Fibroblast of villous mesenchyme (primary cell): Measurements from ENCODE around the gene TMUB1. TPM values are rescaled to one million over a fixed set of nuclear protein-coding genes. Genes with fewer than 3 reads are reported as not detected.

Experiments used
- DNase-seq: peaks from one replicate; pipeline ENCODE4 v3.0.0-alpha.2; 2010; ENCODE audit warnings: low read depth
- H3K4me3 ChIP-seq: 2 replicates; pipeline ENCODE4 v1.5.1; 2011; ENCODE audit warnings: low read depth, mild to moderate bottlenecking, low read length
- total RNA-seq: library from RNA; depleted of rRNA; stranded (reverse); fragments of >200 nt; gene quantifications from 2 replicates; pipeline ENCODE4 v1.2.3, GENCODE V29; 2012
- TF ChIP-seq, protein P1 (sequence below): IDR thresholded peaks from 2 replicates; pipeline ENCODE4 v1.5.1; 2012; ENCODE audit warnings: low read depth, mild to moderate bottlenecking, low read length; ENCODE audit not compliant: insufficient read depth

TMUB1 gene, protein sequence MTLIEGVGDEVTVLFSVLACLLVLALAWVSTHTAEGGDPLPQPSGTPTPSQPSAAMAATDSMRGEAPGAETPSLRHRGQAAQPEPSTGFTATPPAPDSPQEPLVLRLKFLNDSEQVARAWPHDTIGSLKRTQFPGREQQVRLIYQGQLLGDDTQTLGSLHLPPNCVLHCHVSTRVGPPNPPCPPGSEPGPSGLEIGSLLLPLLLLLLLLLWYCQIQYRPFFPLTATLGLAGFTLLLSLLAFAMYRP
- total RNA-seq: 17.7 and 21.6 TPM in 2 replicates

GRCh38 chr7:151083071-151083823, at the start of gene TMUB1:
TMUB1 (minus strand) TSS chr7:151083493; CDS start chr7:151082563, 930 bp downstream.
- peak within 1 kb of the TSS; percentile 72 for H3K4me3 ChIP-seq
- DNase-seq: peak; percentile 62
- TF ChIP-seq, protein P1, sequence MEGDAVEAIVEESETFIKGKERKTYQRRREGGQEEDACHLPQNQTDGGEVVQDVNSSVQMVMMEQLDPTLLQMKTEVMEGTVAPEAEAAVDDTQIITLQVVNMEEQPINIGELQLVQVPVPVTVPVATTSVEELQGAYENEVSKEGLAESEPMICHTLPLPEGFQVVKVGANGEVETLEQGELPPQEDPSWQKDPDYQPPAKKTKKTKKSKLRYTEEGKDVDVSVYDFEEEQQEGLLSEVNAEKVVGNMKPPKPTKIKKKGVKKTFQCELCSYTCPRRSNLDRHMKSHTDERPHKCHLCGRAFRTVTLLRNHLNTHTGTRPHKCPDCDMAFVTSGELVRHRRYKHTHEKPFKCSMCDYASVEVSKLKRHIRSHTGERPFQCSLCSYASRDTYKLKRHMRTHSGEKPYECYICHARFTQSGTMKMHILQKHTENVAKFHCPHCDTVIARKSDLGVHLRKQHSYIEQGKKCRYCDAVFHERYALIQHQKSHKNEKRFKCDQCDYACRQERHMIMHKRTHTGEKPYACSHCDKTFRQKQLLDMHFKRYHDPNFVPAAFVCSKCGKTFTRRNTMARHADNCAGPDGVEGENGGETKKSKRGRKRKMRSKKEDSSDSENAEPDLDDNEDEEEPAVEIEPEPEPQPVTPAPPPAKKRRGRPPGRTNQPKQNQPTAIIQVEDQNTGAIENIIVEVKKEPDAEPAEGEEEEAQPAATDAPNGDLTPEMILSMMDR: no peak

DNA sequence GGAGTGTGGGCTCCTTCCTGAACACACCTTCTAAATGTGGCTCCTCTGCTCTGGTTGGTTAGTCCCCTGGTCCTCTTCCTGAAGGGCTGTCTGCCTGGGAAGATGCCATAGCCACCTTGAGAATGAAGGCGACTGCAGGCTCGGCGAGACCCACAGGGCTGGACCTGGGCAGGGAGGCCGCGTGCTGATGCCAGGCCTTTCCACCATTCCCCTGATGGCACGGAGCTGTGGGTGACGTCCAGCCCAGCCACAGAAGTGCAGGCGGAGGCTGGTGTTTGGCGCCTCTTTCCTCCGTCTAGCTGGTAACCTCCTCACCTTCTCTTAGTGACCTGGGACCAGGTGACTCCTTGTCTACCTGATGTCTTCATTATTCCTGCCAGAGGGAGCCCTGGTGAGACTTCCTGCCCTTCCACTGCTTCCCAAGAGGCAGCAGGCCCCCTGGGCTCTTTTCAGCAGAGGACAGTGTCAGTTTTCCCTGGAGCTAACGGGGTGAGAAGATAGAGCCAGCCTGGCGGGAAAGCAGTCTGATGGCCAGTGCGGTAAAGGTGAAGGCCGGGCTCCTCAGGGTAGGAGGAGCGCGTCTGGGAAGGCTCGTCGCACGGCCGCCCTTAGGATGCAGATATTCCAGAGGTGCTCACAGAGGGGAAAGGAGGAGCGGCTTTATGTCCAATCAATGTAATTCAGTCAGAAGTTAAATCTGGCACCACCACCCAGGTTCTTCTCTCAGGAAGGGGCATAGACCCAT, 49.3 kb upstream of the TMUB1 start:
- TF ChIP-seq, protein P1: no peak
- DNase-seq: no peak
- no peak overlapping the region for H3K4me3 ChIP-seq

DNA sequence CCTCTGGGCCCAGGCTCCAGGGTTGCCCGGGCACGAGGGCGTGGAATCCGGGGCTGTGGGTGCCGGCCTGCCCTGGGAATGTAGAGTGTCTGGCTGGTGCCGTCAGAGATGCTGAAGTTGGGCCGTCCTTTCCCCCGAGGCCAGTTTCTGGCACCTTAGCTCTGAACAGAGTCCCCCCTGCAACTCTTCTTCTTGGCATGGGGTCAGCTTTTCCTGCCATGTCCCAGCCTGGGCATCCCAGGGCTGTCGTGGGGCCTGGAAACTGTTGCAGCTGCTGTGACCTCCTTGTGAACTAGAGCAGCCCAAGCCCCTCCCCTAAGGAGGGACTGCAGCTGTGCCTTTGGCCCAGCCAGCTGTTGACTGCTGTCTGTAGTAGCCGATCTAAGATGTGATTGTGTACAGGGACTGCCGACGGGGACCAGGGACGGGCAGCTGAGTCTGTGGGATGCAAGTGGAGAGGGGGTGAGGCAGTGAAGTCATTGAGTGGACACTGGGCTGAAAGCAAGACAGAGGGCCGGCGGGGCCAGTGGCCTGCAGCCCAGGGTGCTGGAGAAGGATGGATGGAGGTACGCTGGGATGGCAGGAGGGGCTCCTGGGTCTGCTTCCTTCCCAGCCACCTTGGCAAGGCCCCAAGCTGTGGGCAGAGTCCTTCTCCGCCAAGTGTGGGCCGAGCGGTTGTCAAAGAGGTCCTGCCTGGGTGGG, 48.5 kb upstream of the TMUB1 start:
- no peak overlapping the region for H3K4me3 ChIP-seq
- TF ChIP-seq, protein P1: no peak
- DNase-seq: no peak

- TF ChIP-seq, protein P1: no peak
- DNase-seq: no peak
Observed at GRCh38 chr7:151131224-151131591, 47.9 kb upstream of the TMUB1 start.

DNA sequence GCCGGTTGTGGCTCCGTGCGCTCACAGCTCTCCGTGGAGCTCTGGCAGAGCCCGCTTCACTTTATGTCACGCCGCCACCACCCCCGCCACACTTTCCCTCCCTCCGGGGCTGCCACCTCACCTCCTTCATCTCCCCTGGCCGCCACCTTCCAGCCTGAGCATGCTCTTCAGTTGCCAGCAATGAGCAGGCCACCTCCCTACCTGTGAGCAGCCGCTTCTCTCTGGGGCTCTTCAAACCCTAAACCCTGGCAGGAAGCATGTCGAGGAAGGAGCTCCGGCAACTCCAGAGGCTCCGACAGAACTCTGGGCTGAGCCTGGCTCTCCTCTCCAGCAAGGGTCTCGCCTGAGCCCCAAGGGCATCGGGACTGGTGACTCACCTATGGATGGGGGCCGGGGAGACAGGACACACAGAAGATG, 47.5 kb upstream of the TMUB1 start:
- TF ChIP-seq, protein P1: no peak
- no peak overlapping the region for H3K4me3 ChIP-seq
- DNase-seq: no peak

More at GRCh38 chr7:151131224-151131591, 47.9 kb upstream of the TMUB1 start:
- H3K4me3 ChIP-seq: no peak overlapping the region

DNA sequence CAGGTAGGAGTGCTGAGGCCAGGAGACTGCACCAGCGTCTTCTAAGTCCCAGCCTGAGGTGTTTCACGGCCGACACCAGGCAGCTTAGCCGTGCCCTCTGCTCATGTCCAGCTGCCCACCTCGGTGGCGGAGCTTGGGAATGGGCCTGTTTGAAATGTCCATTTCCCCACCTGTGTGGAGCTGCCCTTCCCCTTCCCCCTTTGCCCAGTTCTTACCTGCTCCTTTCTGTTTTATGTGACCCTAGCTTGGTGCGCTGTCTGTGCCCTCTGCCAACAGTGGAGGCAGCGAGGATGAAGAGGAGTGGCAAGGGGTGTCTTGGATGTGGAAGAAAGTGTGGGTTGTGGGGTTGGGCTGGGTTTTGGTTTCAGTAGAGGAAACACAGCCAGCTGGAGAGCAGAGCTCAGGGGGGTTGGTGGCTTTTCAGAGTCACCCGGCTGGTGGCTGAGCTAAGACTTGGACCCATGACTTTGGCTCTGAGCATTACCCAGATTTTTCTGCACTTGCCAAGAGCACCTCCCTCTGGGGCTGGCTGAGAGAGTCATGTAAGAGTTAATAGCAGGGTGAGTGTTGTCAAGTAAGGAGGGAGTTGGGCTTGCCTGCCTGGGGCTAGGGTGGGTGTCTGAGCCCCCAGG, 46.8 kb upstream of the TMUB1 start:
- TF ChIP-seq, protein P1: no peak
- no peak for DNase-seq
- no peak overlapping the region for H3K4me3 ChIP-seq
